WTC11 (cell line): Measurements from ENCODE around the gene FLCN. TPM values are rescaled to one million over a fixed set of nuclear protein-coding genes. Genes with fewer than 3 reads are reported as not detected.

Experiments
- ATAC-seq: fragments of 200-7000 bp; cut with Tn5 transposase; 2 replicates; pipeline ENCODE4 v1.10.0; 2021; ENCODE audit warnings: mild to moderate bottlenecking, moderate library complexity
- CTCF ChIA-PET: fragments of 300-600 bp; sonication (Branson Sonifier 250); formaldehyde crosslinking; loops from one replicate; lab custom pipeline; 2021; ENCODE audit warnings: antibody characterized with exemption; lab: Charles Lee
- POLR2A ChIA-PET: fragments of 350-600 bp; sonication (Branson Sonifier 250); formaldehyde crosslinking; loops from one replicate; lab custom pipeline; 2021; ENCODE audit warnings: antibody characterized with exemption; lab: Charles Lee
- DNase-seq: peaks from one replicate; pipeline ENCODE4 v3.0.0; 2021; ENCODE audit warnings: low spot score
- H3K27ac Mint-ChIP-seq: 2 replicates; pipeline ENCODE4 v1.8.0; 2021; ENCODE audit warnings: mixed read lengths
- H3K27me3 Mint-ChIP-seq: 2 replicates; pipeline ENCODE4 v1.8.0; 2021; ENCODE audit warnings: low read depth, mild to moderate bottlenecking, moderate library complexity, mixed read lengths
- H3K36me3 Mint-ChIP-seq: 2 replicates; pipeline ENCODE4 v1.8.0; 2021; ENCODE audit warnings: mixed read lengths
- H3K4me1 Mint-ChIP-seq: 2 replicates; pipeline ENCODE4 v1.8.0; 2022; ENCODE audit warnings: mixed read lengths
- H3K4me3 Mint-ChIP-seq: 2 replicates; pipeline ENCODE4 v1.8.0; 2021; ENCODE audit warnings: mild to moderate bottlenecking, moderate library complexity, mixed read lengths
- H3K9me3 Mint-ChIP-seq: 2 replicates; pipeline ENCODE4 v1.8.0; 2021; ENCODE audit warnings: mixed read lengths
- AR ChIP-seq: fragments of 250-450 bp; sonication (Bioruptor Pico); IDR thresholded peaks from 2 replicates; pipeline ENCODE4 v1.9.0; 2021; ENCODE audit warnings: mild to moderate bottlenecking
- ATF2 ChIP-seq: sonication (generic); formaldehyde crosslinking; IDR thresholded peaks from 2 replicates; pipeline ENCODE4 v1.8.1; 2022; ENCODE audit warnings: low read depth, missing genetic modification reagents, borderline replicate concordance
- CBFB ChIP-seq: sonication (generic); formaldehyde crosslinking; IDR thresholded peaks from 2 replicates; pipeline ENCODE4 v1.8.1; 2022; ENCODE audit warnings: mild to moderate bottlenecking, low read depth, missing genetic modification reagents
- ELF4 ChIP-seq: sonication (generic); formaldehyde crosslinking; IDR thresholded peaks from 2 replicates; pipeline ENCODE4 v1.8.1; 2022; ENCODE audit warnings: low read depth, mild to moderate bottlenecking, moderate library complexity, missing genetic modification reagents
- ERG ChIP-seq: fragments of 250-450 bp; sonication (Bioruptor Pico); IDR thresholded peaks from 2 replicates; pipeline ENCODE4 v1.8.0; 2021; ENCODE audit warnings: mild to moderate bottlenecking
- ETV6 ChIP-seq: sonication (generic); formaldehyde crosslinking; IDR thresholded peaks from 2 replicates; pipeline ENCODE4 v1.8.1; 2022; ENCODE audit warnings: mild to moderate bottlenecking, missing genetic modification reagents
- FOXJ3 ChIP-seq: sonication (generic); formaldehyde crosslinking; IDR thresholded peaks from 2 replicates; pipeline ENCODE4 v1.9.0; 2021; ENCODE audit warnings: missing genetic modification reagents, mild to moderate bottlenecking, borderline replicate concordance
- FOXP1 ChIP-seq: sonication (generic); formaldehyde crosslinking; IDR thresholded peaks from 2 replicates; pipeline ENCODE4 v1.8.0; 2022; ENCODE audit warnings: missing genetic modification reagents, mild to moderate bottlenecking, moderate library complexity, borderline replicate concordance
- GTF2I ChIP-seq: fragments of 250-450 bp; sonication (Bioruptor Pico); conservative IDR thresholded peaks from 2 replicates; pipeline ENCODE4 v1.4.0; 2021; ENCODE audit warnings: mild to moderate bottlenecking
- JUN ChIP-seq: sonication (generic); formaldehyde crosslinking; IDR thresholded peaks from 2 replicates; pipeline ENCODE4 v1.8.0; 2023; ENCODE audit warnings: mild to moderate bottlenecking, missing genetic modification reagents
- KAT7 ChIP-seq: sonication (generic); formaldehyde crosslinking; IDR thresholded peaks from 2 replicates; pipeline ENCODE4 v1.8.1; 2023; ENCODE audit warnings: missing genetic modification reagents, mild to moderate bottlenecking, borderline replicate concordance
- MXD4 ChIP-seq: fragments of 250-450 bp; sonication (Bioruptor Pico); IDR thresholded peaks from 2 replicates; pipeline ENCODE4 v1.8.0; 2021; ENCODE audit warnings: mild to moderate bottlenecking, moderate library complexity, borderline replicate concordance
- PREB ChIP-seq: sonication (generic); formaldehyde crosslinking; IDR thresholded peaks from 2 replicates; pipeline ENCODE4 v1.8.1; 2022; ENCODE audit warnings: mild to moderate bottlenecking, missing genetic modification reagents, moderate library complexity, borderline replicate concordance
- RELA ChIP-seq: sonication (generic); formaldehyde crosslinking; IDR thresholded peaks from 2 replicates; pipeline ENCODE4 v1.8.1; 2022; ENCODE audit warnings: missing genetic modification reagents, mild to moderate bottlenecking, borderline replicate concordance
- SMAD3 ChIP-seq: sonication (generic); formaldehyde crosslinking; IDR thresholded peaks from 2 replicates; pipeline ENCODE4 v1.8.0; 2022; ENCODE audit warnings: missing genetic modification reagents, mild to moderate bottlenecking, borderline replicate concordance
- SOX15 ChIP-seq: fragments of 250-450 bp; sonication (Bioruptor Pico); IDR thresholded peaks from 2 replicates; pipeline ENCODE4 v1.9.0; 2021; ENCODE audit warnings: mild to moderate bottlenecking
- SP1 ChIP-seq: sonication (generic); formaldehyde crosslinking; conservative IDR thresholded peaks from 2 replicates; pipeline ENCODE4 v1.8.1; 2022; ENCODE audit warnings: missing genetic modification reagents
- ZMAT4 ChIP-seq: fragments of 250-450 bp; sonication (Bioruptor Pico); IDR thresholded peaks from 2 replicates; pipeline ENCODE4 v1.9.0; 2021; ENCODE audit warnings: mild to moderate bottlenecking
- ZNF121 ChIP-seq: sonication (generic); formaldehyde crosslinking; IDR thresholded peaks from 2 replicates; pipeline ENCODE4 v1.8.0; 2023; ENCODE audit warnings: missing genetic modification reagents
- ZNF219 ChIP-seq: sonication (generic); formaldehyde crosslinking; IDR thresholded peaks from 2 replicates; pipeline ENCODE4 v1.8.0; 2023; ENCODE audit warnings: missing genetic modification reagents, mild to moderate bottlenecking, borderline replicate concordance
- ZNF317 ChIP-seq: sonication (generic); formaldehyde crosslinking; IDR thresholded peaks from 2 replicates; pipeline ENCODE4 v1.8.1; 2023; ENCODE audit warnings: low read depth, mild to moderate bottlenecking, moderate library complexity, missing genetic modification reagents, borderline replicate concordance
- total RNA-seq: library from RNA; stranded (reverse); gene quantifications from 3 replicates; pipeline ENCODE4 v1.2.3, GENCODE V29; 2021

Gene FLCN
- total RNA-seq, 1 experiment from 2014 or later: 40.8 TPM

GRCh38 chr17:17207998-17208397 is 29.0 kb downstream of the FLCN start (continued):
- TF ChIP-seq MXD4 (CRISPR knock-in tag): no peak
- TF ChIP-seq ZNF219 (CRISPR knock-in tag): no peak

- Mint-ChIP-seq H3K9me3 (no peaks in the 10 kb centered on the region), H3K4me1 (no peaks in the 10 kb centered on the region), H3K36me3 (no peaks in the 10 kb centered on the region), H3K27me3 (peaks cover 7% of the 10 kb centered on the region), H3K27ac (no peak overlapping the region), H3K4me3 (peak overlapping the region; percentile 22; the same call in 1 of the 2 replicates)
- ChIA-PET POLR2A (no interaction called here), CTCF (interaction anchor here (1.7 to 3.2 kb wide), 2 partner anchors 65 to 215 kb away, joined by 7 to 14 read pairs; no protein-coding TSS in a partner anchor)
- TF ChIP-seq FOXP1 (CRISPR knock-in tag) (no peak), ATF2 (CRISPR knock-in tag) (no peak), ETV6 (no peak), PREB (no peak), FOXJ3 (CRISPR knock-in tag) (no peak), SOX15 (CRISPR knock-in tag) (no peak), JUN (no peak), CBFB (CRISPR knock-in tag) (no peak), KAT7 (CRISPR knock-in tag) (no peak), SMAD3 (CRISPR knock-in tag) (no peak), ZNF317 (no peak), MXD4 (CRISPR knock-in tag) (no peak), ERG (CRISPR knock-in tag) (no peak), AR (no peak), ELF4 (CRISPR knock-in tag) (no peak), RELA (CRISPR knock-in tag) (no peak), SP1 (CRISPR knock-in tag) (no peak), ZMAT4 (CRISPR knock-in tag) (no peak), ZNF121 (CRISPR knock-in tag) (no peak), GTF2I (no peak)
- ATAC-seq (no peak), DNase-seq (no peak)
These were observed 30.0 kb downstream of the FLCN start for GRCh38 chr17:17206913-17207335.
